GM19193 (cell line): Measurements from ENCODE around the gene TMEM219.

Experiments
- POLR2A ChIP-seq: IDR thresholded peaks from 4 replicates; pipeline ENCODE4 v1.6.1; 2011; ENCODE audit not compliant: insufficient read depth, insufficient read length; ENCODE audit errors: extremely low read depth

Gene TMEM219

GRCh38 chr16:30007378-30007895 lies 45.6 kb downstream of the TMEM219 start:
- TF ChIP-seq POLR2A = no peak

DNA sequence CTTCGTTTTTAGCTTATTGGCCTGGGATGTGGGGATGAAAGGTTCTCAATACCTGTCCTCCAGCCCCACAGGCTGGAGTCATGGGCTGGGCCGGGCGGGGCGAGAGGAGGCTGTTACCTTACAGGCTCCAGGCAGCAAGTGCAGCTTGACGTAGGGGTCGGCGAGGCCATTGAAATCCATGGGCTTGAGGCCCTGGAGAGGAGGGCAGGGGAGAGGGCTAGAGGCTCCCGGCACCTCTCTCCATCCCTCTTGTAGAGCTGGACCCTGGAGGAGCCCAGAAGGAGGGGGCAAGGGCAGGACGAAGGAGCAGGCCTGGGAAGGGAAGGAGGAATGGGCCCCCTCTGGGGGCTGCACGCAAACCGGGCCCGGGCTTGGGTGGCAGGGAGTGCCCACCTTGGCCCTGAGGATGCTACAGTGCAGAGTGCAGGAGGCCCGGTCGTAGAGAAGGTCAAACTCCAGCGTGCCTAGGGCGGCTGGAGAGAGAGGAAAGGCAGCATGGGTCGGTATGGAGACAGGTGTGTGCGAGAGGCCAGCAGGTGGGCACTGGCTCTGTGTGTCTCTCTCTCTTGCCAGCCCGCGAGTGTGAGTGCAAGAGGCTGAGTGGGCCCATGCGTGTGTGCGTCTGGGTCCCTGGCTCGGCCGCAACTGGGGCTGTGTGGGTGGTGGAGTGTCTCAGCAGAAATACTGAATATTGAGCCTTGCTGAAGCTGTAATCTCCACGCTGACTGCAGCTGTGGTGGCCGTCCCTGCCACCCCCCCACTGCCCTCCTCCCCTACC lies 47.4 kb downstream of the TMEM219 start:
- TF ChIP-seq POLR2A = no peak

DNA sequence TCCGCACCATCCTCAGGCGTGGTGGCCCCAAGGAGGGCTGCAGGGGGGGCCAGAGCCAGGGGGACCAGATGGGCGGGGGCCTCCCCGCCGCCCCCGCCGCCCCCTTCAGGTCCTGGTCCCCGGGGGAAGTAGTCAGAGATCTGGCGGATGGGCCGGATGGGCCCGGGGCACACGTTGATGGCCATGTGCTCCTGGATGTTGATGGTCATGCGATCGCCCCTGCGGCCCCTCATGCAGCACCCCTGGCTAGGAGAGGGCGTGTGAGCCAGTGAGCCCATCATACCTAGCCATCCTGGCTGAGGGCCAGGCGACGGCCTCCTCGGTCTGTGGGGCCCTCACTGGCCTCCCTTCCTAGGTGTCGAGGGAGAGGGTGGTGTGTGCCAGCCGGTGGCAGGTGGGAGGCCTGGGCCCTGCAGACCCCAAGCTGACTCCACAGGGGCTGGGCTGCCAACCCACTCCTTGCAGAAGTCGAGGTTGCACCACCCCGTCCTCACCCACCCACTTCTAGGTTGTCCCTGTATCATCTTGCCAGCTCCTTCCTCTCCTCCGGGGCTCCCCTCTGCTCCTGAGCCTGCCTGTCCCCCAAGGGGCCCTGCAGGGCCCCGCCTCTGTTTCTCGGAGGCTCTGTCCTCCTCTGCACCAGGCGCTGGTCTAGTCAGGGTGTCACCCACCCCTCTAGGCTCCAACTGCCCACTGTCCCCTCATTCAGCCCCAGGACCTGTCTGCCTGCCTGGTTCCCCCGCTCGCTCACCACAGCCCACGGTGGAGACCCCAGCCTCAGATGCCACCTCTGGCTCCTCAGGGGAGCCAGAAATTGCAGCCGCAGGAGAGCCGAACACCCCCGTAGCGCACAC lies 48.3 kb downstream of the TMEM219 start:
- TF ChIP-seq POLR2A = no peak

- TF ChIP-seq POLR2A = no peak
Observed at GRCh38 chr16:30010844-30011713, 49.2 kb downstream of the TMEM219 start, which contains the start of gene DOC2A. TSS of gene DOC2A (minus strand) at chr16:30011027. CDS start at chr16:30010222, 805 bp downstream.

GRCh38 chr16:30011714-30012504 lies 50.0 kb downstream of the TMEM219 start:
- no peak for TF ChIP-seq POLR2A

GRCh38 chr16:30016555-30017276 lies 54.8 kb downstream of the TMEM219 start:
- TF ChIP-seq POLR2A = no peak

DNA sequence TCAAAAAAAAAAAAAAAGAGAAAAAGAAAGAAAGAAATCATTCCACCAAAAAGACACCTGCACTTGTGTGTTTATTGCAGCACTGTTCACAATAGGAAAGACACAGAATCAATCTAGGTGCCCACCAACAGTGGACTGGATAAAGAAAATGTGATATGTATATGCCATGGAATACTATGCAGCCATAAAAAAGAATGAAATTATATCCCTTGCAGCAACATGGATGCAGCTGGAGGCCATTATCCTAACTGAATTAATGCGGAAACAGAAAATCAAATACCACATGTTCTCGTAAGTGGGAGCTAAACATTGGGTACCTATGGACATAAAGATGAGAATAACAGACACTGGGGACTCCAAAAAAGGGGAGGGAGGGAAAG lies 55.4 kb downstream of the TMEM219 start:
- TF ChIP-seq POLR2A = no peak

DNA sequence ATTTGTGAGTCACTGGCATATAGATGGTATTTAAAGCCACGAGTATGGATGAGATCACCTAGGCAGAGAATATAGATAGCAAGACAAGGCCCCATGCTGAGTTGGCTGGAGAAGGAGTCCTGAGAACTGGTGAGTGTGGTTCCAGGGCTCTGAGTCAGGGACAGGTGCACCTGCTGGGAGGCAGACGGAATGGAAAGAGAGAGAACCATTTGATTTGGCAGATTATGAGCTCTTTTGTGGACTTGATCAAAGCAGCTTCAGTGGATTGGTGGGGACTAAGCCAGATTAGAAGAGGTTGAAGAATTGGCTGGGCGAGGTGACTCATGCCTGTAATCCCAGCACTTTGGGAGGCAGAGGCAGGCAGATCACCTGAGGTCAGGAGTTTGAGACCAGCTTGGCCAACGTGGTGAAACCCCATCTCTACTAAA lies 56.9 kb downstream of the TMEM219 start:
- TF ChIP-seq POLR2A = no peak
